PFSK-1 (cell line): ENCODE data around the gene NR6A1.

ENCODE experiments used
- POLR2AphosphoS5 ChIP-seq: IDR thresholded peaks from 2 replicates; pipeline ENCODE4 v1.6.1; 2012; ENCODE audit warnings: low read depth, mild to moderate bottlenecking, control low read depth, low read length, moderate library complexity
- REST ChIP-seq, 2 experiments: IDR thresholded peaks; 2 replicates each; pipeline versions ENCODE4 v1.6.1 to v1.8.0; 2011 to 2012; ENCODE audit warnings: low read depth in 2 of 2, low read length in 2 of 2, control low read depth in 1 of 2, inconsistent platforms in 1 of 2, mild to moderate bottlenecking in 1 of 2, moderate library complexity in 1 of 2; ENCODE audit not compliant: insufficient read depth in 1 of 2

GRCh38 chr9:124707666-124708065, 63.4 kb downstream of the NR6A1 start:
- no peak for TF ChIP-seq REST (IDR thresholded peaks at IDR 0.05; ENCODE audit: insufficient read depth in 1 of 2, low read depth in 2 of 2, low read length in 2 of 2)
- no peak for TF ChIP-seq POLR2AphosphoS5
